GM18517 (cell line): ENCODE results near the gene GALNTL6.
"Not testable (repeated sequence)": the region's sequence is repeated elsewhere in the genome, so short reads cannot be mapped to it uniquely, and the experiment has no call there.

Experiments used
- ATAC-seq: cut with Tn5 transposase; IDR thresholded peaks from one replicate; pipeline ENCODE4 v1.9.1; 2021; ENCODE audit warnings: mild to moderate bottlenecking, moderate library complexity; ENCODE audit not compliant: unreplicated experiment

Gene GALNTL6

DNA sequence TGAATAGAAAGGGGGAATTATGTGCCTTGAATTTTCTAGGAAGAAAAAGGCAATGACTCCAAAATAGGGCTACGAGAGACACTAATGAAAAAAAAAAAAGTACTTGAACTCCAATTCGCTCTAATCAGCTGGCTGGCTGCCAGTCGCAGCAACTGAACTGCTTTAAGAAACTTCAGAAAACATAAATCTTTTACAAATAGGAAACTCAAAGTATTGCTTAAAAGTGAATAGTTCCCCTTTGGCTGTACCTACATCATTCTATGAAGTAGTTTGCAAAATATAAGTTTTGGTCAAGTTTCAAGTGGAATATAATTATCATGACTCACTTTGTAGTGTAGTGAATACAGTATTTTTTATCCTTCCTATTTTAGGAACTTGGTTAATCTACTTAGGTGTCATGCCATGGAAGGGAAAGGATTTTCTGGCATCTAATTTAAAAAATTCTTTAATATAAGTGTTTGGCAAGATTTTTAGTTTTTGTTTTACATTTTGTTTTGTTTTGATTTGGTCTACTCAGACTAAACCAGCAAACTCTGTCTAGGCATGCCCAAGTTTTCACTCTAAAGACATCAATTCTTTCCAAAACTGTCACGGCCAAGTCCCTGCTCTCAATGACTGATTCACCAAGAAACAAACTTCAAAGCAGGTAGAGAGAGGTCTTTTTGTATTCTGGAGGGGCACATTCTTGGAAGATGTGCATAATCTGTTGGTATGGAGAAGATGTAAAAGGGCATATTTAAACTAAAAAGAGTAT is 973.0 kb downstream of the GALNTL6 start:
- no peak for ATAC-seq

DNA sequence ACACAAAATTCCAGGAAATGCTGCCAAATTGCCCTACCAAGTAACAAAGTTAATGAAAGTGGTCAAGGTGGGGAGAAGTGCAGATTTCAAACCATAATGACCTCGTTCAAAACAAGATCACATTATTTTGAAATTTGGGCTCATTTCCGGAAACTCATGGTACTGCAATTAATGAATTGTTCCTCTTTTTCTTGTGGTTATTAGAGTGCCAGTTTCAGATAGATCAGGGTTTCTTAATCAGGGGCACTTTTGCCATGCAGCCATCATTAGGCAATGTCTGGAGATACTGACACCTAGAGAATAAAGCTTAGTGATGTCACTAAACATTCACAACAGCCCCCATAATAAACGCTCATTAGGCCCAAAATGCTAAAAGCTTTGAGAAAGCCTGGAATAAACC is 973.9 kb downstream of the GALNTL6 start:
- ATAC-seq: no peak

DNA sequence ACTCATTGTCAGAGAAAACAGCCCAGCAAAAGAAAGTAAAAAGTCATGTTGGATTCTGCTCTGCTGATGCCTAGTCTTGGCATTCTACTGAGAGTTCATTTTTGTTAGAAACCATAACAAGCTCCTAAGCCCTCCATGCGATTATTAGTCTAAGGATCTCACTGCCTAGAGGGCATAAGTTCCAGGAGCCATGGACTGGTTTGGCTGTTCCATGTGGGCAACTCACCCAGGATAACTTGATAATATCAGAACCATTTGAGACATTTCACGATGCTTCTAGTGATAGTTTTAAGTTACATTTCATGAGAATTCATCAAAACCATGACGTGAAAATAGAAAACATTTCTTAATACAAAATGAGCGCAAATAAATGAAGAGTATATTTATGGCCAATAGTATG is 978.6 kb downstream of the GALNTL6 start:
- no peak for ATAC-seq

DNA sequence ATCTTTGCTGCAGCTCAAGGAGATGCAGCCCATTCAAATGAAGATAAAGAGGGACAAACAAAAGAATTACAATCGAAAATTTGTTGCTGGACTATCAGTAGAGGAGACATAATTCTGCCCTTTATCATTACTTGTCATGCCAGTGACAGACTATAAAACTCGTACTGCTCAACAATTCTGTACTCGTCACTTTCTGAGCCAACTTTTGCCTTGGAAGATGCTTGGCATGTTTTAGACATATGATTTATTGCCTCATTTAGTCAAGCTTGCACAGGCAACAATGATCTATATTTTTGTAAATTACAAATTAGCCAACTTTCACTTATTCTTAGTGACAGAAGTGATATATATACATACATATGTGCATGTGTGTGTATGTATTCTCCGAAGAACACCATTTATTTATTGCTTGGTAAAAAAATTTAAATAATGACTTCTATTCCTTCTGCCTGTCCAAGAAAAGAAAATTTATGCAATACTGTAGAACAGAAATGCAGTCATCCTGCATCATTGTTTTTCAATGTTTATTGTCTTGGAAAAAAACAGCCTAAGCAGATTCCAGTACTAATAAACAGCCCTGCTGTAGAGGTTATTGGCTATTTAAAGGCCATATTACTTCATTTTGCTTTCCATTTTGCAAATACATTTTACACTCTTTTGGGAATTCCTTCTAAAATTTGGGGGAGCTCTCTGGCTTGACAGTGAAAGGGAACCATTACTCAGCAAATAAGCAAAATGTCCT is 980.5 kb downstream of the GALNTL6 start:
- ATAC-seq: no peak

DNA sequence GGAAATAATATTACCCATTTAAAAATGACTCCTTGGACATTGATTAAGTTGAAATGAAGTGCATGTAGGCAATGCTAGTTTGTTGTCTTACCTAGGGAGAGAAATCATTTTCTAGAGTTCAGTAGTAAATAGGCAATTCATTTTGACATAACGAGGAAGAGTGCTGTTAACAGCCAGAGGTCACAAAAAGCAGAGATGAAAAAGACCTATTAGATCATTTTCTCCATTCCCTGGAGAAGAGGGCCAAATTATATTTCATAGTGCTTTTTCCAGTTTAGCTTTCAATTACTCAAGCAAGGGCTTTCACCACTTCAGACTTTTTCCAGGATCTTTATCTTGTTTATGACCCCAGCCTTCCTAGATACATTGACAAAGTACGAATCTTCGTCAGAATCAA is 981.1 kb downstream of the GALNTL6 start:
- ATAC-seq: no peak

DNA sequence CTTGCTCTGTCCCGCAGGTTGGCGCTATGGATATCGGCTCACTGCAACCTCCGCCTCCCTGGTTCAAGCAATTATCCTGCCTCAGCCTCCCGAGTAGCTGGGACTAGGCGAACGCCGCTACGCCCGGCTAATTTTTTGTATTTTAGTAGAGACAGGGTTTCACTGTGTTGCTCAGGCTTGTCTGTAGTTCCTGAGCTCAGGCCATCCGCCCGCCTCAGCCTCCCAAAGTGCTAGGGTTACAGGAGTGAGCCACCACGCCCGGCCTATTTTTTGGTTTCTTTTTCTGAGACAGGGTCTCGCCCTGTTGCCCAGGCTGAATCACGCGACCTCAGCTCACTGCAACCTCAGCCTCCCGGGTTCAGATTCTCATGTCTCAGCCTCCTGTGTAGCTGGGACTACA is 984.1 kb downstream of the GALNTL6 start:
- not testable (repeated sequence) for ATAC-seq

DNA sequence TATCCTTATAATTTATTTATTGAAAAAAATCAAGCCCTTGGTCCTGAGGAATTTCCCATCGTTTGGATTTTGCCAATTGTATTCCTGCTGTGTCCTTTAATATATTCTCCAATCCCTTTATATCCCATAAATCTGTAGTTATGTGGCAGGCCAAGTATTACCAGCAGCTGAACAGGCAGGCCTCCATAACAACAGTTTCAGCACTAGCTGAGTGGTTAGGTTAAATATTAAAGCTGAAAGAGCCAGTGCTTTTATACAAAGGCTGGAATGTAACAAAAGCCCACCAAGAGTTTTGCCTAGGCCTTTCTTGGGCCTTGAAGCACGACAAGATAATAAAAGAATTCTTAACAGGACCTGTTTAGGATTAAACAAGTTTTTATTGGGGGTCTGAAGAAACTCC is 988.8 kb downstream of the GALNTL6 start:
- ATAC-seq: no peak

GRCh38 chr4:172806841-172807240 is 993.6 kb downstream of the GALNTL6 start:
- ATAC-seq: no peak

GRCh38 chr4:172808196-172808595 is 995.0 kb downstream of the GALNTL6 start:
- no peak for ATAC-seq

GRCh38 chr4:172809319-172809718 is 996.1 kb downstream of the GALNTL6 start:
- no peak for ATAC-seq

DNA sequence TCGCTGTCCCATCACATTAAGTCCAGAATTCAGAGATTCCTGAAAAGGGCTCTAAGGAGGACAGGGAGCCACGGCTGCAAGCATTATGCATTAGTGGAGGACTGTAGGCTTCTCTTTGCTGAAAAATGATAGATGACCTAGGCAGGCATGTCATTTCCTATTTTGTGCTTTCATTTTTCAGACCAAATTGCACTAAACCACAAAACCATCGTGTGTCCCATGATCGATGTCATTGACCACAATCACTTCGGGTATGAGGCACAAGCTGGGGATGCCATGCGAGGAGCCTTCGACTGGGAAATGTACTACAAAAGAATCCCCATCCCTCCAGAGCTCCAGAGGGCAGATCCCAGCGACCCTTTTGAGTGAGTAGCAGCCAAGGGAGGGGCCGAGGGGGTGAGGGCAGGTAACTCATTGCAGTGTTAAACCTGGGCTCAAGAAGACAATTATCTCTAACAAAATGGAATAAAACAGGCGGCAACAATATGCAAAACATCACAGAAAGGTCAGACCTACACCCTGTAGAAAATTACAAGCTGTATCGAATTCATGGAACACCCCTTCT is 1000.2 kb downstream of the GALNTL6 start:
- ATAC-seq: peak; percentile 83

DNA sequence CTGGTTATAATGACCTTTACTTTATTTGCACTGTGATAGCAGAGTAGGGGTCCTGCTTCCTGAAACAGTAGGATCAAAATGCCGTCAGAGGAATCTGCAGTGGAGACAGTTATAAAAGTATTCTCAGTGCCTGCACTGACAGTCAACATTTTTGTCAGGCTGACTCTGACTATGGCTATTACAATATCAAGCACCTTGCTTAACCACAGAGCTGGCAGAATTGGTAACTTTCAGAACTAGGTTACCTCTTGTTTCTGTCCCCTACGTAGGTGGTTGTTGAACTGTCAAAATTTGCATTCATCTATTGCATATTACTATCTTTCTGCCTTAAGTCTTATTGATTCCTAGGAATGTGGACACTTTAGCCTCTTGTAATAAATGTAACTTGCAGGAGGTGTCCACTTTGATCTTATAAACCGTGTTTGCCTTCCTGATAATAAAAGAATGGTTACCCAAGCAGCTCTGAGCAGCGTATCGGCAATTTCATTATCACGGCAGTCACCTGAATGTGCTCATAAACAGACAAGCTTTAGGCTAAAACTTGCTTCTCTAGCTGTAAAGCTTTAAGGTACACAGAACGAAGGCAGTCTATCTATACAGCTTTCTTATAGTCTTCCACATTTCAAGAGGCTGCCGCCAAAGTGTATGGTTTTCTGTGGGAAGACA is 1002.4 kb downstream of the GALNTL6 start:
- peak; percentile 39 for ATAC-seq

DNA sequence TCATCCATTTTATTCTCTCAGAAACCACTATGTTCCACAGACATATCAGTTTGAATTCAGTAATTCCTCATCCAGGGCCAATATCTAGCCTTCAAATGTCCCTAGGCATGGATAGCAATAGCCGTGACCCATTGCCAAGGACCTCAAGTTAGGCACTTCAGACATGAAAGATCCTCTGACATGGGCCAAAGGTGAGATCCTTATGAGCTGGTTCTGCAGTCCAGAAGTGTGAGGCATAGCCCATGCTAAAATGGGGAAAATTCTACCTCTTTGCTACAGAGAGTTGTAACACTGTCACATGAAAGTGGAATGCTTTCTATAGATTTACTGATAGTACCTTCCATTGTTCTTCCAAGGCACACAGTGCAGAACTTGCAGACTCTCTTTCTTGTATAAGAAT is 1005.7 kb downstream of the GALNTL6 start:
- ATAC-seq: no peak

DNA sequence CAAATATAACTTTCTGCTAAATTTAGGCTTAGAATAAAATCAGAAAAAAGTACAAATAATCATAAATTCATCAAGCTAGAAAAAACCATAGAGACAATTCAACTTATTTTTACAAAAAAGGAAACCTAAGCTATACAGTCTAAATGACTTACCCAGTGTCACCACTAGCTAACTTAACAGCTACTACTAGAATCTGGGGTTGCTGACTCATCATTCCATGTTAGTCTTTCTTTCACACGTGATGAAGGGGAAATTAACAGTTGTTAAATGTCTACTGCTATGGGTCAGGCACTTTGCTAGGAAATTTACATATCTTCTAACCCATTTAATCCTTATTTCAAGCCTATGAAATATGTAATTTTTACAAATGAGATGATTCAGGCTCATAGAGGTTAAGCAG is 1006.1 kb downstream of the GALNTL6 start:
- no peak for ATAC-seq

DNA sequence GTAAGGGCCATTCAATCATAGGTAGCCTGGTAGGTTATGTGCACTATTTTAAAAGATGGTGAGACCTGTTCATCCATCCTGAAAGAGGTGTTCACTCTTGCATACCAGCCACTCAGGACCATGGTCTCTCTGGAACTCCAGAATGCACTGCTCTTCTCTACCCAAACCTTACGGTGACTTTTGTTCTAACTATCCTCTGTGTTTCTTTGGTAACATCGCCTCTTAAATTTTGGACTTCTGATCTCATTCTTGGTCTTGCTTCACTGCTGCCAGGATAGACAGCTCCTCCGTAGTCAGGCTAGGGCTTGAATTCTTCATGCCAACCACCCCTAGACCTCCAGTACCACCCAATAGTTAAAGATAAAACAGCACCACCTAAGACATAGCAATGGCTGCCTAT is 1009.1 kb downstream of the GALNTL6 start:
- ATAC-seq: no peak

DNA sequence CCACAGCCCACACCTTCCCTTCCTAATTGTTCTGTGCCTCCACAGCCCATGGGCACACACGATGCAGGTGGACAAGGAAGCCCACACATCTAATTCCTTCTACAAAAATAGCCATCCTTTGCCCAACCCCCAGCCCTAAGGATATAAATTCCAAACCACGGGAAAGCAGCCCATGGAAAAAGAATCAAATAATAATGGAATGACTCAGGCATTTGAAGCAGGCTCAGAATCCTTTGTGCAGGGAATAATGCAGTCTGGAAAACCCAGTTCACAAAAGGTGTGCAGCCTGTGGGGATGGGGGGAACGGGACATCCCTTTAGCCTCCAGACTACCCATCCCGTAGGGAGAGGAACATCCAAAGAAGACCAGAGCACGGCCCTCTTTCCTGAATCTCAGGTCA is 1013.1 kb downstream of the GALNTL6 start:
- ATAC-seq: no peak

DNA sequence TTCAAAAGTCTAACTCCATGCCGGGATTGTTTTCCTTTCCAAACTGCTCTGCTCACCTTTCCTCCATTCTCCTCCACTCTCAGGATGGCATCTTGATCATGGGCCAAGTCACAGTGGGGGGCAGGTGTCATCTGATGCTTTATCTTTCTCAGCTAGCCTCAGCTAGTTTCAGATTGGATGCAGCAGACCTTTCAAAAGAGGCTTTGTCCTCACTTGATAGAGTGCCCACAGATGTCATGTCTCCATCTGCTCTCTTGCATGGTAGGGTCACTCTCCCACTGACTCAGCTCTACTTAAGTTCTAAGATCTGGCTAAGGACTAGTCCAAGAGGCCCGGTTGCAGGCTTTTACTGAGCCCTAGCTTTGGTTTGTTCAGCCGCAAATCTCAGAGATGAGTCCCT is 1013.7 kb downstream of the GALNTL6 start:
- ATAC-seq: no peak

- ATAC-seq: no peak
These were observed 1017.1 kb downstream of the GALNTL6 start for GRCh38 chr4:172830295-172830764.

GRCh38 chr4:172836661-172837060 is 1023.5 kb downstream of the GALNTL6 start:
- no peak for ATAC-seq

GRCh38 chr4:172838111-172838510 is 1024.9 kb downstream of the GALNTL6 start:
- ATAC-seq: no peak

DNA sequence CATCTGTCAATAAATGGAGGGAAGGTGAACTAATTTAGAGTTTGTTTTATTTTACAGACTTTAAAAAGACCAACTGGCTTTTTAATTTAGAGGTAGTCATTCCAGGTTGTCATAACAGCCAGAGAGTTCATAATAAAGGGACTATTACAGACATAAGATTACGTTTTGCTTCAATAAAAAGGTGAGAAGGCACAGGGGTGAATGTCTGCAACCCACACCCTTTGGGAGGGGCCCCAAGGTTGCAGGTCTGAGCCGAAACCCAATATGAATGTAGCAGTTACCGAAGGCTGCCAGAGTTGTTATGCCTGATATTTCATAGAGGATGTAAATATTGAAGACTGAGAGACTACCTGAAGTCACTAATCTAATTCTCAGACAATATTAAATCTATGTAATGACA is 1025.7 kb downstream of the GALNTL6 start:
- ATAC-seq: no peak
